NCI-H2107 treated with DMSO at 0.1 percent for 48 hours (cell line): ENCODE measurements around the gene ZBED4.

ENCODE experiments used
- DNase-seq: peaks from one replicate; lab custom pipeline; 2025; ENCODE audit not compliant: unreplicated experiment; lab: John Stamatoyannopoulos, UW

Gene ZBED4

DNA sequence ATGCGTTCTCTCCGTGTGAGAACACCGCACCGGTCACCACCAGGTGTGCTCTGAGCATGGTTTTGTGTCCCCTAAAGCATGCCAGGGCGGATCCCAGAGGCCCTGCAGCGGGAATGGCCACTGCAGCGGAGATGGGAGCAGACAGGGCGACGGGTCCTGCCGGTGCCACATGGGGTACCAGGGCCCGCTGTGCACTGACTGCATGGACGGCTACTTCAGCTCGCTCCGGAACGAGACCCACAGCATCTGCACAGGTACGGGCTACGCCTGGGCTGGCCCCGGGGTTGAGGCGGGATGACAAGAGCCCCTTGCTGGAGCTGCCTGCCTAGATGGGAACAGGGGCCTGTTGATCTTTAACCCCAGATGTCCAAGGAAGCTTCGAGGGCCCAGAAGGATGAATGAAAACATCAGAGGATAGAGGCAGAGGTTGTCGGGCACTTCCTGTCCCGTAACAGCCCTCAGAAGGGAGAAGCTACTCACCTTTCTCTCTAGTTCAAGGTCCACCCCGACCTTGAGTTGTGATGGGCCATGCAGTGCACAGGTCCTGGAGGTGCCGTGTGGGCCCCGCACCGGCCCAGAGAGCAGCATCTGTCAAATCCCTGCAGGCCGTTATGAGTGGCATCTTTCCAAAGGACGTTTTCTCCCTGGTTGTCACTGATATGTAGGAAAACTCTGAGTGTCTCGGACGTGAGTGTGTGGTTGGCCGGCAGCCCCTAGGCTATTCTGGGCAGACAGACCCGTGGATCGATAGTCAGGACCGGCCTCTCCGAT lies 68.0 kb downstream of the ZBED4 start:
- DNase-seq: no peak

DNA sequence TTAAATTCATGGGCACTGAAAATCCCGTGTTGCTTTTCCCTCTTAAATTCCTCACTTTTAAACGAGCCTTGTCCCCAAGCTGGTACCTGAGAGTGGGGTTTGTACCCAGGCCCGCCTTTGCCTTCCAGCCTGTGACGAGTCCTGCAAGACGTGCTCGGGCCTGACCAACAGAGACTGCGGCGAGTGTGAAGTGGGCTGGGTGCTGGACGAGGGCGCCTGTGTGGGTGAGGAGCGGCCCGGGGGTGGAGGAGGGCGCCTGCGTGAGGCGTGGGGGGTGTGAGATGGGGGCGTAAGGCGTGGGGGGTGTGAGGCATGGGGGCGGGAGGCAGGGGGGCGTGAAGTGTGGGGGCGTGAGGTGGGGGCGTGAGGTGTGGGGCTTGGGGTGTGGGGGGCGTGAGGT lies 68.8 kb downstream of the ZBED4 start:
- DNase-seq: no peak

DNA sequence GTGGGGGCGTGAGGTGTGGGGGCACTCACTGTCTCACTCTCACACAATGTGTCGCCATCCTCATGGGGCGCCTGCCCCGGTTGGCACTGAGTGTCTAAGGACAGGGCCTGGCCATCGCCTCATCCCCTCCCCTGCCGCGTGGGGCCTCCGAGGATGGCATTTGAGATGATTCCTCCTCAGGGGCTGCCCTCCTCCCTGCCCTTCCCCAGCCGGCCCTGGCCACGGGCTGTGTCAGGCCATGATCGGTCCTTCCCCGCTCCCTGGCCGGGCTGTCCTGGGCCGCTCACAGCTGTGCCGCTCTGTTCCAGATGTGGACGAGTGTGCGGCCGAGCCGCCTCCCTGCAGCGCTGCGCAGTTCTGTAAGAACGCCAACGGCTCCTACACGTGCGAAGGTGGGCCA lies 69.3 kb downstream of the ZBED4 start:
- no peak for DNase-seq

- DNase-seq: no peak
These were observed 69.8 kb downstream of the ZBED4 start for GRCh38 chr22:49923445-49923844.

GRCh38 chr22:49924113-49924833 lies 70.6 kb downstream of the ZBED4 start:
- DNase-seq: no peak

DNA sequence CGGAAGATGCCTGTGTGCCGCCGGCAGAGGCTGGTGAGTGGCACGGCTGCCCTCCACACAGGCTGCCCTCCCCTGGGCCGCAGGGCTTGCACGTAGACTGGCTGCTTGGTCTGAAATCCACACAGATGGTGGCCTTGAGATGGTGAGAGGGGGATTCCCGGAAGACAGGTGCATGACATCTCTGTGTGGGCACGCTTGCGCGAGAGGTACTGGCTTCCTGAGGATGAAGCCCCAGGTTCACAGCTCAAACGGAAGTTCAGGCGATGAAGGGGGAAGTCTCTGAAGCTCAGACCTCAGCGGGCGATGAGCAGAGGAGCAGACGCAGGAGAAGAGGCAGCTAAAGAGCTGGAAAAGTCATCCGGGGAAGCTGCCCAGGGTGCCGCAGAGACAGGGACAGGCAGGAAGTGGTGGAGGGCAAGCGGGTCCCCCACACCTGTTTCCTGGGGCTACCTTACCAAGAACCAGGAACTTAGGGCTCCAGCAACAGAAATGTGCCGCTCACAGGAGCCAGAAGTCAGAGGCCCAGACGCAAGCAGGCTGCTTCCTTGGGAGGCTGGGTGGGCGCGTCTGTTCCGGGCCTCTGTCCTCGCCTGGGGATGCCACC lies 72.0 kb downstream of the ZBED4 start:
- DNase-seq: no peak

DNA sequence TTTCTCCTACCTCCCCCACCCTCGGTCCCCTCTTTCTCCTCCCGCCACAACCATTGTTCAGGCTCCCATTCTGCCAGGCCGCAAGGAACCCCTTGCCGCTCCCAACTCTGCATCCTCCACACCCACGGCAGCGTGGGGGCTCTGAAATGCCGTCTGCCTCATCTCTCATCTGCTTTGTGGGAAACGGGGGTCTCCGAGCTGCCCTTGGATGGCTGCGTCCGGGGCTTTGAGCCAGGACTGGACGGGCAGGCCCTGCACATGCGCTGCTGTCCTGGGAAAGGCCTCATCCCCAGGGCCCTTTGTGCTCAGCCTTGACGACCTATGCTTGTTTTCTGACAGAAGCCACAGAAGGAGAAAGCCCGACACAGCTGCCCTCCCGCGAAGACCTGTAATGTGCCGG lies 73.3 kb downstream of the ZBED4 start:
- DNase-seq: no peak

DNA sequence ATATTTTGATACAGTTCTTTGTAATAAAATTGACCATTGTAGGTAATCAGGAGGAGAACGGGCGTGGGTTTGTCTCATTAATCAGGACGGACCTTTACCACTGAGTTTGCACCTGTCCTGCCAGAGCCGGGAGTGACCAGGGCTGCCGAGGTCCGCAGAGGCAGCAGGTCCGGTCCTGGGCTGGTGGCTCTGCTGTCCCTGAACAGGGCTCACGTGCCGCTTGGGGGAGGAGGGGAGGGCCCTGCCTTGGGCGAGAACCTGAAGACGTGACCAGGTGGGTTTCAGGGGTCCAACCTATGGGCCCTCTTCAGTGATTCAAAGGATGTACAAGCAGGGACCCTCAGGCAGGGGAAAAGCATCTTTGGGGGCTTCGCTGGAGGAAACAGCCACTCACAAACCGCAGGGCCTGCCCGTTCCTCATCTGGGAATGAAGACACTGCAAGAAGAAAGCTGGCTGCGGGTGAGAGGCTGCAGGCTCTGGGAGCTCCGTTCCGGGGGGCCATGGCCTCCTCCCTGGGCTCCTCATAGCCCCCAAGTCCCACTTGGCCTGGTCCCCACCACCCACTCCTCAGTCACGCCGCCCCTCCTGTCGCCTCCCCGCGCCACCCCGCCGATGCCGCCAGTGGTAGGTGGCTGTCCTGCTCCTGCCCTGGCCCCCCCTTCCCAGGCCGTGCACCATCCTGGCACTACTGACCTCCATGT lies 74.0 kb downstream of the ZBED4 start:
- no peak for DNase-seq

- DNase-seq: no peak
These were observed 74.5 kb downstream of the ZBED4 start for GRCh38 chr22:49928185-49928495.

GRCh38 chr22:49928555-49929210 lies 75.0 kb downstream of the ZBED4 start:
- no peak for DNase-seq

DNA sequence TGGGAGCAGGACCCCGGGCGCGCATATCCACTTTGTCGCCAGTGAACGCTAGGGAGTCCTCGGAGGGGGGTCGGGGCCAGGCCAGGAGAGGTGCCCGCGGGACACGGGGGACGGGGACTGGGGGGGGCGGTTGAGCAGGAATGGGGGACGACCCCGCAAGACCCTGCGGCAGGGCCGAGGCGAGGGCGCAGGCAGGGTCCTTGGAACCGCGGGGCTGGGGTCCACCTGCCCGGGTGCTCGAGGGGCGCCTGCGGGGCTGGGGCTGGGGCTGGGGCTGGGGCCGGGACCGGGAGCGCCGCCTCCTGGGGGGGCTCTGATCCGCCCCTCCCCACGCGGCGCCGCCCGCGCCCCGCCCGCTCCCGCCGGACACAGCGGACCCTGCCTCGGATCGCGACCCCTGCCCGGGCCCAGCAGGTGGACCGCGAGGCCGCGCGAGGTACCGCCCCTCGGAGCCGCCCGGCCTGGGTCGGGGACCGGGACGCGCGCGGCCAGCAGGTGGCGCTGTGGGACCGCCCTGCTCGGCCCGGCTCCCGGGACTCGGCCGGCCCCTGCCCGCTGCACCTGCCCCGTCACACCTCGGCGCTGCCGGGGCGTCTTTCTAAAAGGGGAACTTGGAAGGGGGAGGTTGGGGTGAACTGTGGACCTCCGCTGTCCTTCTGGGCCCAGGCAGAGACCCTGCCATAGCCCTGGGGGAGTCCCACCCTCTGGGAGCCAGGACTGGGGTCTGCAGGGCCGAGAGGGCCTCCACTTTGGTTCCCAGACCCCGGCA lies 75.8 kb downstream of the ZBED4 start:
- no peak for DNase-seq

DNA sequence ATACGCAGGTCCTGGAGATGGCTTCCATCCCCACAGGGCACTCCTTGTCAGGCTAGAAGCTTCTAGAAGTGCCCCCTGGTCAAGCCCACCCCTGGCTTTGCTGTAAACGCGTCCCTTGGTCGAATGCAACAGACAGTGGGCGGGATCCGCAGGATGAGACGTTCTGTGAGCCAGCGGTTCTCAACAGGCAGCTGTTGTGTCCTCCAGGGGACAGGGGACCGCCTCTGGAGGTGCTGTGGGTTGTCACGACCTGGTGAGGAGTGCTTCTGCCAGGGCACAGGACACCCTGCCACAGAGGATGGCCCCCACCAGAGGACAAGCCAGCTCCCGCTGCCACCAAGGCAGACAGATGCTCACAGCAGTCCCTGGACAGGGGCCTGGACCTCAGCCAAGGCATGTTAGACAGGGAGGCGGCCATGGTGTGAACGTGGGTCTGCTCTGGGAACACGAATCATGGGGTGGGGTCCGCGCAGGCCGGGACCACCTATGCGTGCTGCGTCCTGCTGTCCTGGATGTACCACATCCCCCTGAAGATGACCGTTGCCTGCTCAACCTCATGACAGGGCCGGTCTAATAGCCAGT lies 76.4 kb downstream of the ZBED4 start:
- DNase-seq: no peak

- peak; percentile 66 for DNase-seq
These were observed 77.2 kb downstream of the ZBED4 start for GRCh38 chr22:49930596-49931412.

- DNase-seq: no peak
These were observed 79.9 kb downstream of the ZBED4 start for GRCh38 chr22:49933236-49934159.

DNA sequence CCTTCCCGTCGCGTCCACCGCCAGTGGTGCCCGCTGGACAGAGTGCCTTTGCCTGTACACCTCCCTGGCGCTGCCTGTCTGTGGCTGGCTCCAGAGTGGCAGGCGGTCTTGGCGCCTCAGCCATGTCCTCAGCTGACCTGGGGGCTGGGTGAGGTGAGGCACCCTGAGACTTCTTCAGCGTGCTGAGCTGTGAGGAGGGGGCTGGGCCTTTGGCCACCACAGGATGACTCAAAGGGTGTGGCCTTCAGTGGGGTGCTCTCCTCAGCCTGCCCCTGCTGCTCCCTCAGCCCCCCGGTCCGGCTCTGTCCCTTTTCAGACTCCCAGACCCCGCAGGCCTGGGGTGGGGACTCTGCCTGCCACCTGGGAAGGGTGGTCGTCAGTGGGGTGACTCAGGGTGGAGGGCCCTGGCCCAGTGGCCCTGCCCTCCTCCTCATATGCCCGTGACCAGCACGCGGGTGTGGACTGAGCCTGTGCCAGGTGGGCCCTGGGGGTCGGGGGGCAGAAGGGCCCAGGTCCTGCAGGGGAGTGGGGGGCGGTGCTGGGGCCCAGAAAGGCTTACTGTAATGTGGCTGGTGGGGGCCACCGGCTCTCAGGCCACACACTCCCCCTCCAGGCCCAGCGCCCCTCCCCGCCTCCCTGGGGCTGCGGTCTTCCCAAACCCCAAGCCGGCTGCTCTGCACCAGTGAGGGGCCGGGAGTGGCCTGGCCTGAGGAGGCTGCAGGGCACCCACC lies 80.7 kb downstream of the ZBED4 start:
- DNase-seq: no peak

DNA sequence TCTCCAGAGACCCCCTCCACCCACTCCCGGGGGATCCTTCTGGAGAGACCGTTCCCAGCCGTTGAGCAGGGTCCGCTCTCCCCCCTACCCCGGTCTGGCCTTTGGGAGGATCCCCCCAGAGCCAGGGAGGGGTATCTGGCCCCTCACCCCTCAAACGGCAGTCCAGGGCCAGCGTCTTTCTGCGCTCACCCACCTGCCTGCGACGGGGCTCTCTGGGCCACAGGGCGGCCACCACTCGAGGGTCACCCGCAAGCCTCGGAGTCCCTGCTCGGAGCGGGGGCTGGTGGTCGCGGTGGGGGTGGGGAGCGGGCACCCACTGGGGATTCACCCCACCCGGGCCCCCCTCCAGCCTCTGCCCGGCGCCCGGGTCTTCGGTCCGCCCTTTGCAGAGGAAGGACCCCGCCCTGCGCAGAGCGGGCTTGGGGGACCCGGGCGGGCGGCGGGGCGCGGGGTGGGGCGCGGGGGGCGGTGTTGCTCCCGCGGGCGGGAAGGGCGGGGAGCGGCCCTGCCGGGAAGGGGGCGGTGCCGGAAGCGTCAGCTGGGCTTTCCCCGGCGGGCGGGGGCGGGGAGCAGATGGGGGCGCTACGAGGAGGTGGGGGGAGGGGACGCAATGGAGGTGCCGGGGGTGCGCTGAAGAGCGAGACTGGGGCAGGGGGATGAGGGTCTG lies 81.4 kb downstream of the ZBED4 start:
- no peak for DNase-seq

DNA sequence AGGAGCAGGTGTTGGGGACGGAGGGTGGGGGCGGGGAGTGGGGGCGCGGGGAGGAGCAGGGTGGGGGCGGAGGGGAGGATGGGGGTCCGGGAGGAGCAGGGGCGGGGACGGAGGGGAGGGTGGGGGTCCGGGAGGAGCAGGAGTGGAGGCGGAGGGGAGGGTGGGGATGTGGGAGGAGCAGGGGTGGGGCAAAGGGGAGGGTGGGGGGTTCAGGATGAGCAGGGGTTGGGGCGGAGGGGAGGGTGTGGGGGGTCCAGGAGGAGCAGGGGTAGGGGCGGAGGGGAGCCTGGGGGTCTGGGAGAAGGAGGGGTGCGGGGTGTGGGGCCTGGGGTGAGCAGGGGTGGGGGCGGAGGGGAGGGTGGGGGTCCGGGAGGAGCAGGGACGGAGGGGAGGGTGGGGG lies 81.9 kb downstream of the ZBED4 start:
- no peak for DNase-seq
